Measurements from ENCODE around the gene CD22. TPM values are rescaled to one million over a fixed set of nuclear protein-coding genes. Genes with fewer than 3 reads are reported as not detected.
"Not testable (repeated sequence)": the region's sequence is repeated elsewhere in the genome, so short reads cannot be mapped to it uniquely, and the experiment has no call there.

CD22 gene
- total and polyA plus RNA-seq, 4 donors, result 0.15 to 4.1 (median 1.3) TPM

GRCh38 chr19:35379545-35379944 lies 50.6 kb downstream of the CD22 start:
- H3K4me1 ChIP-seq (ENCODE audit: control insufficient read depth in 4 of 4, insufficient read depth in 4 of 4, low read length in 3 of 4); H3K27me3 ChIP-seq (ENCODE audit: control insufficient read depth in 4 of 4, insufficient read depth in 4 of 4, low read length in 3 of 4); H3K9me3 ChIP-seq (ENCODE audit: control insufficient read depth in 4 of 4, low read length in 3 of 4); H3K27ac ChIP-seq (ENCODE audit: low read depth in 1 of 2, low read length in 2 of 2); H3K4me3 ChIP-seq (ENCODE audit: low read depth in 1 of 3, low read length in 3 of 3); H3K36me3 ChIP-seq (ENCODE audit: control insufficient read depth in 4 of 4, insufficient read depth in 3 of 4, low read depth in 1 of 4, low read length in 3 of 4); DNase-seq (ENCODE audit: low spot score); H3K9ac ChIP-seq (ENCODE audit: low read depth in 1 of 2, low read length in 2 of 2): not testable (repeated sequence)
- WGBS, result 97% methylated on average over 5 of the region's 5 CpGs

GRCh38 chr19:35379992-35380391 lies 51.0 kb downstream of the CD22 start:
- TF ChIP-seq SP1 (IDR thresholded peaks at IDR 0.05) (no peak), ATF3 (IDR thresholded peaks at IDR 0.05) (no peak), NR2F2 (IDR thresholded peaks at IDR 0.05) (peak; percentile 75), HNF4G (IDR thresholded peaks at IDR 0.05) (no peak), TAF1 (conservative IDR thresholded peaks at IDR 0.05) (no peak), FOXA2 (IDR thresholded peaks at IDR 0.05) (no peak), MAX (IDR thresholded peaks at IDR 0.05) (no peak), CTCF (IDR thresholded peaks at IDR 0.05; ENCODE audit: low read depth, low read length, missing input control) (no peak)
- WGBS, result 26% methylated on average over 1 of the region's 1 CpG
- H3K4me1 ChIP-seq (ENCODE audit: control insufficient read depth in 4 of 4, insufficient read depth in 4 of 4, low read length in 3 of 4), result peaks cover 0 to 5% (median under 1%) of the 10 kb centered on the region in 4 donors
- H3K9ac ChIP-seq (ENCODE audit: low read depth in 1 of 2, low read length in 2 of 2), result no peak overlapping the region
- H3K9me3 ChIP-seq (ENCODE audit: control insufficient read depth in 4 of 4, low read length in 3 of 4), result no peaks in the 10 kb centered on the region
- no peaks in the 10 kb centered on the region for H3K27me3 ChIP-seq (ENCODE audit: control insufficient read depth in 4 of 4, insufficient read depth in 4 of 4, low read length in 3 of 4)
- no peak overlapping the region for H3K4me3 ChIP-seq (ENCODE audit: low read depth in 1 of 3, low read length in 3 of 3)
- DNase-seq (ENCODE audit: low spot score), result no peak
- H3K27ac ChIP-seq (ENCODE audit: low read depth in 1 of 2, low read length in 2 of 2), result no peak overlapping the region
- H3K36me3 ChIP-seq (ENCODE audit: control insufficient read depth in 4 of 4, insufficient read depth in 3 of 4, low read depth in 1 of 4, low read length in 3 of 4), result no peaks in the 10 kb centered on the region

- H3K4me3 ChIP-seq (ENCODE audit: low read depth in 1 of 3, low read length in 3 of 3), result no peak overlapping the region
- no peaks in the 10 kb centered on the region for H3K36me3 ChIP-seq (ENCODE audit: control insufficient read depth in 4 of 4, insufficient read depth in 3 of 4, low read depth in 1 of 4, low read length in 3 of 4)
- DNase-seq (ENCODE audit: low spot score), result peak; percentile 44
- peaks cover 0 to 5% (median under 1%) of the 10 kb centered on the region in 4 donors for H3K4me1 ChIP-seq (ENCODE audit: control insufficient read depth in 4 of 4, insufficient read depth in 4 of 4, low read length in 3 of 4)
- 52% methylated on average over 9 of the region's 9 CpGs for WGBS
- no peaks in the 10 kb centered on the region for H3K9me3 ChIP-seq (ENCODE audit: control insufficient read depth in 4 of 4, low read length in 3 of 4)
- no peak overlapping the region for H3K9ac ChIP-seq (ENCODE audit: low read depth in 1 of 2, low read length in 2 of 2)
- H3K27ac ChIP-seq (ENCODE audit: low read depth in 1 of 2, low read length in 2 of 2), result no peak overlapping the region
- H3K27me3 ChIP-seq (ENCODE audit: control insufficient read depth in 4 of 4, insufficient read depth in 4 of 4, low read length in 3 of 4), result no peaks in the 10 kb centered on the region
- TF ChIP-seq REST (IDR thresholded peaks at IDR 0.05), result no peak
- peak in 1 of 2 donors; percentile 39 for TF ChIP-seq EGR1 (IDR thresholded peaks at IDR 0.05; ENCODE audit: low read depth in 2 of 2)
- peak; percentile 13 for TF ChIP-seq FOXA1 (IDR thresholded peaks at IDR 0.05)
- peak; percentile 86 for TF ChIP-seq MAX (IDR thresholded peaks at IDR 0.05)
- peak; percentile 26 to 67 for TF ChIP-seq HNF4A (conservative IDR thresholded peaks at IDR 0.05)
- peak; percentile 34 to 39 for TF ChIP-seq RAD21 (IDR thresholded peaks at IDR 0.05)
- peak; percentile 68 for TF ChIP-seq YY1 (IDR thresholded peaks at IDR 0.05)
- no peak for TF ChIP-seq HNF4G (IDR thresholded peaks at IDR 0.05)
- TF ChIP-seq RXRA (IDR thresholded peaks at IDR 0.05), result peak in 1 of 2 donors; percentile 77
- peak in 1 of 2 donors; percentile 49 for TF ChIP-seq GABPA (IDR thresholded peaks at IDR 0.05 in 1 of 2, conservative IDR thresholded peaks at IDR 0.05 in 1 of 2)
- no peak for TF ChIP-seq FOXA2 (IDR thresholded peaks at IDR 0.05)
- peak in 1 of 2 donors; percentile 23 for TF ChIP-seq JUND (IDR thresholded peaks at IDR 0.05)
- peak; percentile 48 for TF ChIP-seq ZBTB33 (IDR thresholded peaks at IDR 0.05)
- no peak for TF ChIP-seq TAF1 (conservative IDR thresholded peaks at IDR 0.05)
These were observed 51.6 kb downstream of the CD22 start for GRCh38 chr19:35380450-35381124.
